Adrenal gland (tissue), 12 donors: ENCODE measurements around the gene ACOD1. TPM values are rescaled to one million over a fixed set of nuclear protein-coding genes. Genes with fewer than 3 reads are reported as not detected.

Source experiments
- DNase-seq, 7 donors: peaks; one replicate each; pipeline ENCODE4 v3.0.0-alpha.2; 2019 to 2020
- H3K27ac ChIP-seq, 5 donors: fragments of 200-600 bp; sonication (generic) in 4 of 5; 1 replicate in 3 of 5; 2 replicates in 2 of 5; pipeline versions ENCODE4 v1.5.1 to v1.8.0; 2016 to 2020; ENCODE audit warnings: mild to moderate bottlenecking in 1 of 5
- H3K27me3 ChIP-seq: fragments of 200-600 bp; 2 replicates; pipeline ENCODE4 v1.8.0; 2021
- H3K36me3 ChIP-seq, 2 donors: fragments of 200-600 bp; replicated peaks in 1 of 2; 1 replicate in 1 of 2; 2 replicates in 1 of 2; pipeline versions ENCODE4 v1.5.1 to v1.8.0; 2018 to 2022
- H3K4me1 ChIP-seq, 2 donors: fragments of 200-600 bp; replicated peaks in 1 of 2; 1 replicate in 1 of 2; 2 replicates in 1 of 2; pipeline versions ENCODE4 v1.5.1 to v1.8.0; 2018 to 2021
- H3K4me3 ChIP-seq, 4 donors: fragments of 200-600 bp; sonication (generic) in 3 of 4; one replicate each; pipeline ENCODE4 v1.5.1; 2016 to 2018
- H3K9me3 ChIP-seq, 3 donors: fragments of 200-600 bp; sonication (generic) in 1 of 3; replicated peaks in 1 of 3; 1 replicate in 2 of 3; 2 replicates in 1 of 3; pipeline versions ENCODE4 v1.5.1 to v1.8.0; 2016 to 2021
- CTCF ChIP-seq, 6 experiments: fragments of 450-650 bp in 4 of 6; fragments of 200-600 bp in 2 of 6; sonication (generic) in 1 of 6; IDR thresholded peaks; 1 replicate in 5 of 6; 2 replicates in 1 of 6; pipeline versions ENCODE4 v1.5.1 to v1.8.0; 2016 to 2021; ENCODE audit warnings: antibody characterized with exemption in 6 of 6, mild to moderate bottlenecking in 2 of 6, moderate library complexity in 1 of 6
- POLR2A ChIP-seq, 2 donors: fragments of 450-650 bp; IDR thresholded peaks; one replicate each; pipeline ENCODE4 v1.6.1; 2017; ENCODE audit warnings: antibody characterized with exemption in 2 of 2, mild to moderate bottlenecking in 2 of 2, moderate library complexity in 1 of 2
- WGBS, 4 donors: extraction: QIAGEN DNeasy Blood & Tissue Kit in 2 of 4; methylation state at CpG; one replicate each; pipeline versions ENCODE4 v1.1.5 to v1.1.7; 2013 to 2017; 5-methylcytosine and 5-hydroxymethylcytosine counted together
- intact Hi-C, 2 donors: fragments of 100-400 bp; cut with DNase I; formaldehyde crosslinking; loops; one replicate each; pipeline versions ENCODE4 v1.14.1 to v1.15.0; 2022 to 2023
- polyA plus RNA-seq, 3 donors: library from polyadenylated mRNA; stranded (reverse); fragments of 200-250 nt in 2 of 3; fragments of 350-450 nt in 1 of 3; fragmentation: Illumina TruSeq in 1 of 3; extraction: RNeasy Lipid Tissue Mini Kit (QIAGEN cat#74804) in 1 of 3; gene quantifications; one replicate each; pipeline ENCODE4 v1.2.3, GENCODE V29; 2013 to 2014
- total RNA-seq, 9 donors: library from RNA; depleted of rRNA in 4 of 9; stranded (reverse); fragments of >200 nt in 4 of 9; fragments of 120-200 nt in 1 of 9; fragmentation: NEBNext Ultra II Directional in 1 of 9; extraction: Animal tissue kit (Norgen Biotek cat#: 25700) in 1 of 9; gene quantifications; one replicate each; pipeline versions ENCODE4 v1.1.0 to v1.2.4, GENCODE V29; 2013 to 2023
- donor health status: healthy with polysubstance abuse.
- donor health status: Bipolar disorder and iron deficiency.
- donor health status: DM: yes; HTN: yes; CAD: no.
- donor health status: DM: no; HTN: no; CAD: no.
- donor health status: DM: no; HTN: no; CAD: no.
- donor health status: DM: yes; HTN: yes; CAD: no.

ACOD1 gene
- total and polyA plus RNA-seq, 12 donors = not detected

DNA sequence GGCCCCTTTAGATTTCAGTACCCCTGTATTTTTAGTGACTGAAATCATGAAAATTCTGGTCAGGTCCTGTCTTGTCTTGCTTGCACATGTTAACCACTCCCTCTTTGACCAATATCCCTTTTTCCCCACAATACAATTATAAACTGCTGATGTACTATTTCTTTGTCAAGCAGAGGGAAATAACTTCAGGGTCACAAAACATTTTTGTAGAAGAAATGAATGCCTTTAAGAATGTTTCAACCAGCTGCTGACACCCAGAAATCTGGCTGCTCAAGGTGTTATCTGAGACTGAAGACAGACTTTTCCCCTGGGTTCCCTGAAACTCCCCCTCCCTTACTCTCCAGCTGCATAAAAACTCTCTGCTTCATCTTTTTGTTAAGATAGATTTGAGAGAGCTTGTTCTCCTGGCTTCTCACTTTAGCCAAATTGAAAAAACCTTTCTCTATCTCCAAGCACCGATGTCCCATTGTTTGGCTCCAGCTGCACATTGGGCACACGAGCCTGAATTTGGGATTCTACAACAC lies 18.4 kb upstream of the ACOD1 start:
- DNase-seq = no peak
- 47 to 71% (median 69%) methylated on average over 2 of the region's 2 CpGs for WGBS, 4 donors
- Histone ChIP-seq H3K36me3 (no peaks in the 10 kb centered on the region), H3K4me3 (no peak overlapping the region), H3K27me3 (no peaks in the 10 kb centered on the region), H3K27ac (no peak overlapping the region), H3K9me3 (no peaks in the 10 kb centered on the region), H3K4me1 (no peaks in the 10 kb centered on the region)
- intact Hi-C loops = no loop called here
- no peak for TF ChIP-seq CTCF (IDR thresholded peaks at IDR 0.05)
- TF ChIP-seq POLR2A (IDR thresholded peaks at IDR 0.05) = no peak

GRCh38 chr13:76932076-76932475 lies 16.2 kb upstream of the ACOD1 start:
- no peak for DNase-seq
- 73 to 77% (median 75%) methylated on average over 4 of the region's 4 CpGs for WGBS, 4 donors
- no peaks in the 10 kb centered on the region for H3K36me3 ChIP-seq
- H3K27me3 ChIP-seq = no peaks in the 10 kb centered on the region
- no peaks in the 10 kb centered on the region for H3K4me1 ChIP-seq
- intact Hi-C loops = no loop called here
- no peak overlapping the region for H3K27ac ChIP-seq
- H3K4me3 ChIP-seq = no peak overlapping the region
- TF ChIP-seq POLR2A (IDR thresholded peaks at IDR 0.05) = no peak
- TF ChIP-seq CTCF (IDR thresholded peaks at IDR 0.05) = no peak
- H3K9me3 ChIP-seq = no peaks in the 10 kb centered on the region

DNA sequence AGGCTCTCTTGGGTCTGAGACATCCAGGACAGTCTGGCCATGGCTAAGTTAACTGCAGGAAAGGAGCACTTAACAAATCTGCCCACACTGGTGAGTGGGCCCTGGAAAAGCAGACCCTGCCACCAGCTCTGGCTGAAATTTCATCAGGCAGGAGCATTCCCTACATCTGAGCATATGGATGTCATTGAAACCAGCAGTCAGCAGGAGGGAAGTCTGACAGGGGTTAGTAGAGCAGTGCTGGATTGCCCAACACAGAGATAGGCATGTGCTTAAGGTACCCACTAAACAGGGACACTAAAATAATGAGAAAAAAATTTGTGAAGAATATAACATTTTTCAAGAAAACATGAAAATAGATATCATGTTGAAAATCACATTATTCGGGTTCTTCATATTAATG lies 13.6 kb upstream of the ACOD1 start:
- no peak for DNase-seq
- no peak overlapping the region for H3K4me3 ChIP-seq
- no peaks in the 10 kb centered on the region for H3K4me1 ChIP-seq
- H3K27me3 ChIP-seq = no peaks in the 10 kb centered on the region
- no peak overlapping the region for H3K27ac ChIP-seq
- no peaks in the 10 kb centered on the region for H3K9me3 ChIP-seq
- H3K36me3 ChIP-seq = no peaks in the 10 kb centered on the region
- TF ChIP-seq POLR2A (IDR thresholded peaks at IDR 0.05) = no peak
- TF ChIP-seq CTCF (IDR thresholded peaks at IDR 0.05) = no peak
- intact Hi-C loops = no loop called here
- WGBS, 4 donors = 89 to 97% (median 96%) methylated on average over 1 of the region's 1 CpG

GRCh38 chr13:76936763-76937162 lies 11.5 kb upstream of the ACOD1 start:
- H3K36me3 ChIP-seq = no peaks in the 10 kb centered on the region
- WGBS, 4 donors = 79 to 92% (median 85%) methylated on average over 2 of the region's 2 CpGs
- no peak overlapping the region for H3K4me3 ChIP-seq
- H3K27me3 ChIP-seq = no peaks in the 10 kb centered on the region
- intact Hi-C loops = no loop called here
- H3K4me1 ChIP-seq = no peaks in the 10 kb centered on the region
- H3K27ac ChIP-seq = no peak overlapping the region
- DNase-seq = no peak
- H3K9me3 ChIP-seq = no peaks in the 10 kb centered on the region
- TF ChIP-seq POLR2A (IDR thresholded peaks at IDR 0.05) = no peak
- TF ChIP-seq CTCF (IDR thresholded peaks at IDR 0.05) = no peak
